Cardiac muscle cell (in vitro differentiated cells and primary cell): ENCODE measurements around the gene IQGAP3. TPM values are rescaled to one million over a fixed set of nuclear protein-coding genes. Genes with fewer than 3 reads are reported as not detected.

Experiments
- DNase-seq, 2 donors: peaks; one replicate each; pipeline versions ENCODE4 v3.0.0 to v3.0.0-alpha.2; 2010 to 2017; ENCODE audit warnings: low read depth in 1 of 2, low spot score in 1 of 2
- H3K27ac ChIP-seq: fragments of 200-600 bp; sonication (generic); 2 replicates; pipeline ENCODE4 v1.5.1; 2016
- H3K27me3 ChIP-seq: fragments of 200-600 bp; sonication (generic); 2 replicates; pipeline ENCODE4 v1.6.0; 2016; ENCODE audit warnings: control low read depth
- H3K36me3 ChIP-seq: fragments of 200-600 bp; sonication (generic); 2 replicates; pipeline ENCODE4 v1.5.1; 2016; ENCODE audit warnings: control low read depth
- H3K4me1 ChIP-seq: fragments of 200-600 bp; sonication (generic); 2 replicates; pipeline ENCODE4 v1.8.1; 2017; ENCODE audit warnings: low read depth, mild to moderate bottlenecking, mixed run types
- H3K4me3 ChIP-seq: fragments of 200-600 bp; sonication (generic); 2 replicates; pipeline ENCODE4 v1.5.1; 2016; ENCODE audit warnings: mild to moderate bottlenecking
- H3K9me3 ChIP-seq: fragments of 200-600 bp; sonication (generic); 2 replicates; pipeline ENCODE4 v1.5.1; 2017; ENCODE audit warnings: low read depth, mild to moderate bottlenecking, control low read depth
- polyA plus RNA-seq: library from polyadenylated mRNA; unstranded; fragments of >200 nt; fragmentation: Nextera tagmentation; extraction: Ambion mirVana; gene quantifications from 2 replicates; pipeline ENCODE4 v1.2.1, GENCODE V29; 2016
- total RNA-seq: library from RNA; depleted of rRNA; stranded (reverse); fragments of >200 nt; gene quantifications from 2 replicates; pipeline ENCODE4 v1.2.3, GENCODE V29; 2016
- TF ChIP-seq, protein P1 (sequence below): IDR thresholded peaks from 2 replicates; pipeline ENCODE4 v1.5.1; 2012; ENCODE audit warnings: low read depth, mild to moderate bottlenecking, low read length

The IQGAP3 gene
- total and polyA plus RNA-seq, 2 experiments from 2014 or later = 0.95 to 31.8 TPM

DNA sequence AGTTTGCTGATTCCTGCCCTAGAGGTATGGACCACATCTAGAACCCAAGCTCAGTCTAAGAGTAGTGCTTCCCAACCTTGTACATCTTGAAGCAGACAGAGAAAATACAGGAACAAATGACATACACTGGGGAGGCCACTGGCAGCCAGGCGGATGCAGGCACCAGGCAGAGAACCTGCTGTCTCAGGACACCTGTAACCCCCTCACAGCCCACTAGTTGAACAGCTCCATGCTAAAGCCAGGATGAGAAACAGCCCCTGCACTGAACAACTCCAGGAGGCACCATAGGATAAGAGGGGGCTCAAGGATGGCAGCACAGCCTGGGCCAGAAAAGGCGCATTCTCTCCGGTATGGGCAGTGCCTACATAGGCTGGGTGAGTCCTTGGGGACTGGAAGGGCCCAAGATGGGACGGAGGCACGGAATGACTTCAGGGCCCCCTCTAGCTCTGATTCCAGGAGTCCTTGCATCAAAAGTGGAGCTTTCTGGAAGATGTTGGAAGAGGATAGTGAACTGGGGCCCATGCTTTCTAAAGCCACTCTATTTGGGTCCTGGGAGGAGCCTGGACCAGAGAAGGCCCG, 87.8 kb downstream of the IQGAP3 start:
- no peak overlapping the region for H3K4me3 ChIP-seq
- peaks cover 22% of the 10 kb centered on the region for H3K4me1 ChIP-seq
- TF ChIP-seq, protein P1, sequence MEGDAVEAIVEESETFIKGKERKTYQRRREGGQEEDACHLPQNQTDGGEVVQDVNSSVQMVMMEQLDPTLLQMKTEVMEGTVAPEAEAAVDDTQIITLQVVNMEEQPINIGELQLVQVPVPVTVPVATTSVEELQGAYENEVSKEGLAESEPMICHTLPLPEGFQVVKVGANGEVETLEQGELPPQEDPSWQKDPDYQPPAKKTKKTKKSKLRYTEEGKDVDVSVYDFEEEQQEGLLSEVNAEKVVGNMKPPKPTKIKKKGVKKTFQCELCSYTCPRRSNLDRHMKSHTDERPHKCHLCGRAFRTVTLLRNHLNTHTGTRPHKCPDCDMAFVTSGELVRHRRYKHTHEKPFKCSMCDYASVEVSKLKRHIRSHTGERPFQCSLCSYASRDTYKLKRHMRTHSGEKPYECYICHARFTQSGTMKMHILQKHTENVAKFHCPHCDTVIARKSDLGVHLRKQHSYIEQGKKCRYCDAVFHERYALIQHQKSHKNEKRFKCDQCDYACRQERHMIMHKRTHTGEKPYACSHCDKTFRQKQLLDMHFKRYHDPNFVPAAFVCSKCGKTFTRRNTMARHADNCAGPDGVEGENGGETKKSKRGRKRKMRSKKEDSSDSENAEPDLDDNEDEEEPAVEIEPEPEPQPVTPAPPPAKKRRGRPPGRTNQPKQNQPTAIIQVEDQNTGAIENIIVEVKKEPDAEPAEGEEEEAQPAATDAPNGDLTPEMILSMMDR = no peak
- peaks cover 25% of the 10 kb centered on the region for H3K36me3 ChIP-seq
- no peaks in the 10 kb centered on the region for H3K27me3 ChIP-seq
- H3K27ac ChIP-seq = no peak overlapping the region
- no peak for DNase-seq
- H3K9me3 ChIP-seq = no peaks in the 10 kb centered on the region

DNA sequence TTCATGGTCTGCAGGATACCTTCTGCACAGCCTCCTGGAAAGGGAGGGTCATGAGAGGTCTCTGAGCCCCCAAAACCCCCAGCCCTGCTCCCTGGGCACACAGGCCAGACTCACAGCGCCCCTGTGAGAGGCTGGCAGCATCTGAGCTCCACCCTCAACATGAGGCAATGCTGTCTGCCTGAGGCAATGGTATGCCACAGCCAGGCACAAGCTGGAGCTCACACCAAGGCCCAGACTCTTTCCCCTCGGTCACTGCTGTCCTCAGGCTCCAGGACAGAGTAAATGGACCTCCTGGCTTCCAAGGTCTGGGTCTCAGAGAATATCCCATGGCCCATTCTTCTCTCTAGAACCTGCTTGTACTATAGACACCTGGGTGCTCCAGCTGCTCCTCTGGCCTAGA, 89.0 kb downstream of the IQGAP3 start:
- Histone ChIP-seq H3K27me3 (no peaks in the 10 kb centered on the region), H3K9me3 (no peaks in the 10 kb centered on the region), H3K27ac (no peak overlapping the region), H3K4me1 (peaks cover 12% of the 10 kb centered on the region), H3K4me3 (no peak overlapping the region), H3K36me3 (peaks cover 34% of the 10 kb centered on the region)
- DNase-seq = no peak
- TF ChIP-seq, protein P1 = no peak

DNA sequence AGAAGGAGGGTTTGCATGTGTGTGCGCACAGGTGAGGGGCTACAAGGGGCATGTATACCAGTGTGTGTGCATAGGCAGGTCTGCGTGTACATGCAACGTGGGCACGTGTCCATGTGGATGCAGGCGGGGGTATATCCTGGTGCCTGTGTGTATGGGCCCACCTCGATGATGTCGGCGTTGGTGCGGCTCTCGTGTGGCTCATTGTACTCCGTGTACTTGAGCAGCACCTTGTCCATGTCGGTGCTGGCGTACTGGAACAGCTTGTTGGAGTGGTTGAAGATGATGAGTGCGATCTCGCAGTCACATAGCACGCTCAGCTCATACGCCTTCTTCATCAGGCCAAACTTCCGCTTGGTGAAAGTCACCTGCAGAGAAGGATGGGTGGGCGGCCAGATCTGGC, 90.1 kb downstream of the IQGAP3 start:
- no peak for DNase-seq
- Histone ChIP-seq H3K36me3 (peaks cover 43% of the 10 kb centered on the region), H3K4me1 (peaks cover 3% of the 10 kb centered on the region), H3K4me3 (no peak overlapping the region), H3K27me3 (no peaks in the 10 kb centered on the region), H3K27ac (no peak overlapping the region), H3K9me3 (no peaks in the 10 kb centered on the region)
- TF ChIP-seq, protein P1 = no peak

- Histone ChIP-seq H3K4me3 (no peak overlapping the region), H3K4me1 (peaks cover 3% of the 10 kb centered on the region), H3K27me3 (no peaks in the 10 kb centered on the region), H3K9me3 (no peaks in the 10 kb centered on the region), H3K27ac (no peak overlapping the region), H3K36me3 (peaks cover 50% of the 10 kb centered on the region)
- TF ChIP-seq, protein P1 = no peak
- no peak for DNase-seq
These were observed 90.8 kb downstream of the IQGAP3 start for GRCh38 chr1:156481527-156481926.

DNA sequence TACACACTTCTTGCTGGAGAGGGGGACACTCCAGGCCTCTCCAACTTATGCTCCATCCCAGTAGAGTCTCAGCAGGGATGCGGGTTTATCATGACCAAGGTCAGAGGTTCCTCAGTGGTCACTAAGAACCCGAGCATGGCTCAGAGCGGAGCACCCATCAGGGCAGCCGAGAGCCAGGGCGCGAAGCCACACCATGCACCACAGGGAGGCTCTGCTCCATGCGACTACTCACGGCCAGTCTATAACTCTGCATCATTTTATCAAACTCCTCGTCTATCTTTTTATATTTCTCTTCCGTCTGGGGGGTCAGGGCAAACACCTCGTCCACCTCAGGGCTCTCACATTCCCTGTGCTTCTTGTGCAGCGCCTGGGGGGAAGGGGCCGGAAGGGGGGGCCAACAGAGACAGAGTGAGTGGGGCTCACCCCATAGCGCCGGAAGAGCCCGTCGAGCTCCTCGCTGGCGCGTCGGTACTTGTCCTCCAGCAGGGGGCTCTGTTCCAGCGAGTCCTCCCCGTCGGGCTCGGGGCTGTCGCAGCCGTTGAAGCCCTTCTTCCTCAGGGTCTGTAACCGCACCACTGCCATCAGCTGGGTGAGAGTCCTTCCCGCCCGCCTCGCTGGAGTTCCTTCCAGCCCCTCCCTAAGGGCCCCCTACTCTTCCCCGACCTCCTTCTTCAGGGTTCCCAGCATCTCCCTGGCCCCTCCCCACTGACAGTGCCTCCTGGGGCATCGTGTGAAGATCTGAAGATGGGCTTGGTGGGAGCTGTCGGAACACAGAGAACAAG, 91.8 kb downstream of the IQGAP3 start:
- H3K9me3 ChIP-seq = no peaks in the 10 kb centered on the region
- H3K27me3 ChIP-seq = no peaks in the 10 kb centered on the region
- TF ChIP-seq, protein P1 = peak; percentile 74
- DNase-seq = peak; percentile 69 to 79
- no peaks in the 10 kb centered on the region for H3K4me1 ChIP-seq
- no peak overlapping the region for H3K4me3 ChIP-seq
- no peak overlapping the region for H3K27ac ChIP-seq
- H3K36me3 ChIP-seq = peaks cover 59% of the 10 kb centered on the region
